Thyroid gland (tissue), 4 donors: ENCODE results near the gene ZNF341. TPM values are rescaled to one million over a fixed set of nuclear protein-coding genes. Genes with fewer than 3 reads are reported as not detected.

Experiments
- DNase-seq, 2 donors: peaks; one replicate each; pipeline ENCODE4 v3.0.0-alpha.2; 2019
- H3K27ac ChIP-seq, 3 donors: fragments of 200-600 bp; sonication (generic); 1 replicate in 2 of 3; 2 replicates in 1 of 3; pipeline ENCODE4 v1.5.1; 2016 to 2019; ENCODE audit warnings: mild to moderate bottlenecking in 1 of 3, moderate library complexity in 1 of 3
- H3K27me3 ChIP-seq: fragments of 200-600 bp; sonication (generic); one replicate; pipeline ENCODE4 v1.5.1; 2019
- H3K36me3 ChIP-seq, 2 donors: fragments of 200-600 bp; sonication (generic); one replicate each; pipeline ENCODE4 v1.5.1; 2016 to 2019
- H3K4me1 ChIP-seq, 2 donors: fragments of 200-600 bp; sonication (generic); one replicate each; pipeline ENCODE4 v1.5.1; 2017 to 2019
- H3K4me3 ChIP-seq, 3 donors: fragments of 200-600 bp; sonication (generic); replicated peaks in 1 of 3; 1 replicate in 2 of 3; 2 replicates in 1 of 3; pipeline ENCODE4 v1.5.1; 2016; ENCODE audit warnings: mild to moderate bottlenecking in 1 of 3
- H3K9me3 ChIP-seq: fragments of 200-600 bp; sonication (generic); one replicate; pipeline ENCODE4 v1.5.1; 2017
- POLR2A ChIP-seq, 2 donors: fragments of 450-650 bp; IDR thresholded peaks; one replicate each; pipeline ENCODE4 v1.6.1; 2017; ENCODE audit warnings: antibody characterized with exemption in 2 of 2, mild to moderate bottlenecking in 2 of 2, moderate library complexity in 1 of 2
- WGBS, 2 donors: methylation state at CpG; one replicate each; pipeline ENCODE4 v1.1.5; 2017; 5-methylcytosine and 5-hydroxymethylcytosine counted together
- intact Hi-C: fragments of 100-400 bp; cut with DNase I; formaldehyde crosslinking; loops from one replicate; pipeline ENCODE4 v1.15.1; 2023
- total RNA-seq, 4 donors: library from RNA; depleted of rRNA; stranded (reverse); fragments of >200 nt; gene quantifications; one replicate each; pipeline ENCODE4 v1.2.3, GENCODE V29; 2016
- TF ChIP-seq, protein P1 (sequence below), 6 experiments: fragments of 200-600 bp in 3 of 6; fragments of 450-650 bp in 3 of 6; sonication (generic) in 3 of 6; IDR thresholded peaks; one replicate each; pipeline ENCODE4 v1.5.1; 2016 to 2019; ENCODE audit warnings: antibody characterized with exemption in 6 of 6, mild to moderate bottlenecking in 2 of 6, inconsistent platforms in 1 of 6, moderate library complexity in 1 of 6

ZNF341 gene
- total RNA-seq, 4 donors from 2014 or later, result 1.1 to 3.5 (median 2.8) TPM

DNA sequence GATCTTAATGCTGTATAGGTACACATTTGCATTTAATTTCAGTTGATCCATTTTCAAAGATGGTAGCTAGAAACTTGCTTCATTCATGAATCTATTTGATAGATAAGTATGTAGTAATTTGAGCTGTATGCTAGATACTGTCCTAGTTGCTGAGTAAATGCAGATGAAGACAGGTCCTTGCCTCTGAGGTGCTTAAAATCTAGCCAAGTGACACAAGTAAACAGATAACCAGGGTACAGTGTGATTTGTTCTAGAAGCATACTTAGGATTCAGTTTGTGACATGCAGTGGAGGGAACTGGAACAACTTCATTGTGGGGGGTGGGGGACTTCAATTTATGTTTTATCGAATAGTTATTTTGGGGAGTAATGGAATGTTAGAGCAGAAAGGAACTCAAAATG is 88.6 kb downstream of the ZNF341 start:
- no peaks in the 10 kb centered on the region for H3K9me3 ChIP-seq
- 82 to 84% methylated on average over 1 of the region's 1 CpG for WGBS, 2 donors
- peaks cover 27 to 64% of the 10 kb centered on the region in 2 donors for H3K4me1 ChIP-seq
- H3K4me3 ChIP-seq, result no peak overlapping the region
- no peaks in the 10 kb centered on the region for H3K27me3 ChIP-seq
- intact Hi-C loops, result no loop called here
- no peaks in the 10 kb centered on the region for H3K36me3 ChIP-seq
- peak overlapping the region; percentile 37 to 41 (median 40) for H3K27ac ChIP-seq
- TF ChIP-seq, protein P1, sequence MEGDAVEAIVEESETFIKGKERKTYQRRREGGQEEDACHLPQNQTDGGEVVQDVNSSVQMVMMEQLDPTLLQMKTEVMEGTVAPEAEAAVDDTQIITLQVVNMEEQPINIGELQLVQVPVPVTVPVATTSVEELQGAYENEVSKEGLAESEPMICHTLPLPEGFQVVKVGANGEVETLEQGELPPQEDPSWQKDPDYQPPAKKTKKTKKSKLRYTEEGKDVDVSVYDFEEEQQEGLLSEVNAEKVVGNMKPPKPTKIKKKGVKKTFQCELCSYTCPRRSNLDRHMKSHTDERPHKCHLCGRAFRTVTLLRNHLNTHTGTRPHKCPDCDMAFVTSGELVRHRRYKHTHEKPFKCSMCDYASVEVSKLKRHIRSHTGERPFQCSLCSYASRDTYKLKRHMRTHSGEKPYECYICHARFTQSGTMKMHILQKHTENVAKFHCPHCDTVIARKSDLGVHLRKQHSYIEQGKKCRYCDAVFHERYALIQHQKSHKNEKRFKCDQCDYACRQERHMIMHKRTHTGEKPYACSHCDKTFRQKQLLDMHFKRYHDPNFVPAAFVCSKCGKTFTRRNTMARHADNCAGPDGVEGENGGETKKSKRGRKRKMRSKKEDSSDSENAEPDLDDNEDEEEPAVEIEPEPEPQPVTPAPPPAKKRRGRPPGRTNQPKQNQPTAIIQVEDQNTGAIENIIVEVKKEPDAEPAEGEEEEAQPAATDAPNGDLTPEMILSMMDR (IDR thresholded peaks at IDR 0.05), result no peak
- no peak for TF ChIP-seq POLR2A (IDR thresholded peaks at IDR 0.05)
- DNase-seq, result no peak

DNA sequence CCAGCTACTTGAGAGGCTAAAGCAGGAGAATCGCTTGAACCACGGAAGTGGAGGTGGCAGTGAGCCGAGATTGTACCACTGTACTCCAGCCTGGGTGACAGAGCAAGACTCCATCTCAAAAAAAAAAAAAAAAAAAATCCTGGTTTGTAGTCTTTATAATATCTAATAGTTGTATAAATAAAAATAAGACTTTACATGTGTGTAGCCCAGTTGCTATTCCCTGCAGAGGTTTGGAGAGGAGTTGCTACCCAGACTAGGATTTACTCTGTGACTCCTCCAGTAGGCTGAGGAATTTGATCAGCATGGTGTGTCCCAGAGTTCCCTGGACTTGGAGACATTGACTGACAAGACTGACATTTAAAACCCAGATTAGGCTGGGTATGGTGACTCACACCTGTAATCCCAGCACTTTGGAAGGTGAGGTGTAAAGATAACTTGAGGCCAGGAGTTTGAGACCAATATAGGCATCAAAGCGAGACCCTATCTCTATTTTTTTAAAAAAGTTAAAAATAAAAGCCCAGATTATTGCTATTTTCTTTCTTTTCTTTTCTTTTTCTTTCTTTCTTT is 89.6 kb downstream of the ZNF341 start:
- TF ChIP-seq, protein P1 (IDR thresholded peaks at IDR 0.05), result no peak
- no peak for TF ChIP-seq POLR2A (IDR thresholded peaks at IDR 0.05)
- WGBS, 2 donors, result 36 to 79% methylated on average over 4 of the region's 4 CpGs
- Histone ChIP-seq H3K27ac (no peak overlapping the region), H3K4me3 (no peak overlapping the region), H3K4me1 (peaks cover 37 to 74% of the 10 kb centered on the region in 2 donors), H3K36me3 (no peaks in the 10 kb centered on the region), H3K27me3 (no peaks in the 10 kb centered on the region), H3K9me3 (no peaks in the 10 kb centered on the region)
- peak in 1 of 2 donors; percentile 26 for DNase-seq
- intact Hi-C loops, result no loop called here

DNA sequence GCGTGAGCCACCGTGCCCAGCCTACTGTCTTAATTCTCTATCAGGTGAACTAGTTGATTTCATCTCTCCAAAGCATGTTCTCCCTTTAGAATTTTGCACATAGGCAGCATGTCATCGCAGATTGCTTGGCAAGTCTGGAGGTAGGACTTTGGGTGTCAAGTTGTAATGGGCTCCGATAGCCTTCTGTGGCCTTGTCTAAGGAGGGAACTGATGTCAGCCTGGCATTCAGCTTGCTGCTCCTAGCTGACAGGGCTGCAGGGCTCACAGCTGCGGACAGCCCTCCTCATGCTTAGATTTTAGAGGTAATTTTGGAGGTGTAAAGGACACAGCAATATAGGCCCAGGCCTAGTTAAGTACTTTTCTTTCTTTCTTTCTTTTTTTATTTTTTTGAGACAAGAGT is 90.6 kb downstream of the ZNF341 start:
- Histone ChIP-seq H3K27me3 (no peaks in the 10 kb centered on the region), H3K9me3 (no peaks in the 10 kb centered on the region), H3K27ac (no peak overlapping the region), H3K36me3 (no peaks in the 10 kb centered on the region), H3K4me3 (no peak overlapping the region), H3K4me1 (peaks cover 39 to 77% of the 10 kb centered on the region in 2 donors)
- no peak for DNase-seq
- TF ChIP-seq, protein P1 (IDR thresholded peaks at IDR 0.05), result no peak
- TF ChIP-seq POLR2A (IDR thresholded peaks at IDR 0.05), result no peak
- 94% methylated on average over 5 of the region's 5 CpGs for WGBS, 2 donors
- intact Hi-C loops, result no loop called here

- TF ChIP-seq, protein P1 (IDR thresholded peaks at IDR 0.05), result no peak
- no peak for TF ChIP-seq POLR2A (IDR thresholded peaks at IDR 0.05)
- DNase-seq, result no peak
- Histone ChIP-seq H3K27me3 (no peaks in the 10 kb centered on the region), H3K27ac (no peak overlapping the region), H3K36me3 (no peaks in the 10 kb centered on the region), H3K9me3 (no peaks in the 10 kb centered on the region), H3K4me1 (peaks cover 39 to 77% of the 10 kb centered on the region in 2 donors), H3K4me3 (no peak overlapping the region)
- 94 to 99% methylated on average over 5 of the region's 5 CpGs for WGBS, 2 donors
- intact Hi-C loops, result no loop called here
These were observed 91.2 kb downstream of the ZNF341 start for GRCh38 chr20:33822991-33823390.

- H3K4me1 ChIP-seq, result peaks cover 50 to 79% of the 10 kb centered on the region in 2 donors
- TF ChIP-seq, protein P1 (IDR thresholded peaks at IDR 0.05), result no peak
- TF ChIP-seq POLR2A (IDR thresholded peaks at IDR 0.05), result no peak
- H3K9me3 ChIP-seq, result no peaks in the 10 kb centered on the region
- intact Hi-C loops, result no loop called here
- no peak overlapping the region for H3K4me3 ChIP-seq
- WGBS, 2 donors, result 97 to 98% methylated on average over 1 of the region's 1 CpG
- H3K27me3 ChIP-seq, result no peaks in the 10 kb centered on the region
- no peak for DNase-seq
- H3K36me3 ChIP-seq, result no peaks in the 10 kb centered on the region
- peak overlapping the region in 1 of 3 donors; percentile 77 for H3K27ac ChIP-seq
These were observed 93.1 kb downstream of the ZNF341 start for GRCh38 chr20:33824852-33825251.
